CD4-positive, alpha-beta memory T cell (primary cell): ENCODE measurements around the gene FPGS. TPM values are rescaled to one million over a fixed set of nuclear protein-coding genes. Genes with fewer than 3 reads are reported as not detected.
A peak's percentile ranks its signal among the peaks of the same experiment; 100 is the strongest.

Experiments used
- CTCF ChIA-PET: fragments of 350-600 bp; sonication (Branson Sonifier 250); formaldehyde crosslinking; loops from one replicate; lab custom pipeline; 2021; ENCODE audit warnings: inconsistent platforms; ENCODE audit not compliant: partially characterized antibody; lab: Charles Lee
- POLR2A ChIA-PET: fragments of 350-600 bp; sonication (Branson Sonifier 250); formaldehyde crosslinking; loops from one replicate; lab custom pipeline; 2021; ENCODE audit not compliant: partially characterized antibody; lab: Charles Lee
- DNase-seq, 5 donors: peaks; one replicate each; pipeline versions ENCODE4 v3.0.0 to v3.0.0-alpha.2; 2020 to 2022; ENCODE audit warnings: mixed read lengths in 1 of 5
- H3K27ac ChIP-seq: one replicate; pipeline ENCODE4 v1.7.0; 2013; ENCODE audit warnings: low read depth, low read length
- H3K27me3 ChIP-seq: 2 replicates; pipeline ENCODE4 v1.7.0; 2013; ENCODE audit warnings: mild to moderate bottlenecking, low read length, moderate library complexity; ENCODE audit not compliant: insufficient read depth
- H3K36me3 ChIP-seq: 2 replicates; pipeline ENCODE4 v1.7.0; 2013; ENCODE audit warnings: mild to moderate bottlenecking, low read length, moderate library complexity; ENCODE audit not compliant: insufficient read depth
- H3K4me1 ChIP-seq: 2 replicates; pipeline ENCODE4 v1.7.0; 2013; ENCODE audit warnings: mild to moderate bottlenecking, low read length, moderate library complexity; ENCODE audit not compliant: insufficient read depth
- H3K4me3 ChIP-seq, 2 donors: one replicate each; pipeline ENCODE4 v1.7.0; 2013; ENCODE audit warnings: low read length in 2 of 2, mild to moderate bottlenecking in 1 of 2
- H3K9me3 ChIP-seq, 2 donors: one replicate each; pipeline ENCODE4 v1.7.0; 2013; ENCODE audit warnings: low read length in 2 of 2, control low read depth in 1 of 2; ENCODE audit not compliant: control insufficient read depth in 1 of 2
- H3K27ac Mint-ChIP-seq, 7 donors: one replicate each; pipeline ENCODE4 v1.8.0; 2020 to 2021; ENCODE audit warnings: mixed read lengths in 7 of 7, mild to moderate bottlenecking in 6 of 7, inconsistent platforms in 3 of 7, moderate library complexity in 3 of 7
- H3K27me3 Mint-ChIP-seq, 2 donors: one replicate each; pipeline ENCODE4 v1.8.0; 2020 to 2021; ENCODE audit warnings: mixed read lengths in 2 of 2
- H3K36me3 Mint-ChIP-seq, 2 donors: one replicate each; pipeline ENCODE4 v1.8.0; 2020 to 2021; ENCODE audit warnings: mixed read lengths in 2 of 2, inconsistent platforms in 1 of 2, mild to moderate bottlenecking in 1 of 2
- H3K4me1 Mint-ChIP-seq, 4 donors: one replicate each; pipeline ENCODE4 v1.8.0; 2020 to 2021; ENCODE audit warnings: mixed read lengths in 4 of 4, mild to moderate bottlenecking in 1 of 4
- H3K4me3 Mint-ChIP-seq, 8 donors: one replicate each; pipeline ENCODE4 v1.8.0; 2020 to 2021; ENCODE audit warnings: mixed read lengths in 8 of 8, mild to moderate bottlenecking in 7 of 8, moderate library complexity in 6 of 8, inconsistent platforms in 3 of 8
- H3K9me3 Mint-ChIP-seq, 8 donors: one replicate each; pipeline ENCODE4 v1.8.0; 2020 to 2021; ENCODE audit warnings: mixed read lengths in 8 of 8, mild to moderate bottlenecking in 5 of 8, inconsistent platforms in 3 of 8, moderate library complexity in 1 of 8
- intact Hi-C: fragments of 100-400 bp; cut with micrococcal nuclease; formaldehyde crosslinking; loops from one replicate; pipeline ENCODE4 v1.15.1; 2023
- polyA plus RNA-seq, 2 donors: library from polyadenylated mRNA; unstranded; fragments of 300-500 nt; fragmentation: Illumina TruSeq; gene quantifications; one replicate each; pipeline ENCODE4 v1.2.3, GENCODE V29; 2021
- total RNA-seq, 2 experiments: library from RNA; stranded (reverse); gene quantifications; one replicate each; pipeline ENCODE4 v1.2.3, GENCODE V29; 2021

Gene FPGS
- total and polyA plus RNA-seq, 4 experiments from 2014 or later = 49.4 to 101 (median 77.5) TPM

DNA sequence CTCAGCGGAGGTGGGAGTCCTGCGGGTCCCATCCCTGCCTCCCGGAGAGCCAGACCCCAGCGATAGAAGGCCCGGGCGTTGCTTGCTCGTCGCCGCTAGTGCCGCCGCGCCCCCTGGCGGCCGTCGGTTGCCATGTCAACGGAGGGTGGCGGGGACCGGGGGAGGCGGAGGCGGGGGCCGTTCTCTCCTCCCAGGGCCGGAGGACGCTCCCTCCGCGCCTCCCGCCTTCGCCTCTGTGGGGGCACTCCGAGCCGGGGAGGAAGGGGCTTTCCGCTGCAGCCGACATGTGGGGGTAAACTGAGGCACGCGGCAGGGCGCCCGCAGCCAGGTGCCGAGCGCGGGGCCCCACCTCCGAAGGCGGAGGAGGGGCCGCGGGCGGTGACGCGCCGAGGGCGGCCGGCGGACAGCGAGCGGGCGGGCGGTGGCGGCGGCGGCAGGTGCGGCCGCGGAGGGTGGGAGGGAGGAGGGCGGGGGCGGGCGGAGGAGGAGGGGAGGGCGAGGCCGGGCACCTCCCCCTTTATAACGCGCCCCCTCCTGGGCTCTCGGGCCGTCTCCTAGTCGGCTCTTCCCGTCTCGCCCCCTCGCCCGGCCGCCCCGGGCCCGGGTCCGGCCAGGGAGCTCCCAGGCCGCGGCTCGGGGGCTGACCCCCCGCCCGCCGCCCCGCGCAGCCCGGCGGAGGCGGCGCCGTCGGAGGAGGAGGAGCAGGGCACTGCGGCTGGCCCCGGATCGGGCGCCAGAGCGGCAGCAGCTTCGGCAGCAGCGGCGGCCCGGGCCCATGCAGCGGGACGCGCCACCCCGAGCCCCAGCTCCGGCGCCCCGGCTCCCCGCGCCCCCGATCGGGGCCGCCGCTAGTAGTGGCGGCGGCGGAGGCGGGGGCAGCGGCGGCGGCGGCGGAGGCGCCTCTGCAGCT, 17.4 kb upstream of the FPGS start:
- DNase-seq = peak; percentile 89 to 93 (median 90)
- H3K27ac ChIP-seq = peak overlapping the region; percentile 86
- H3K4me1 Mint-ChIP-seq = peaks cover 34 to 74% (median 49%) of the 10 kb centered on the region in 4 donors
- H3K9me3 ChIP-seq = no peaks in the 10 kb centered on the region
- H3K36me3 Mint-ChIP-seq = peaks cover 30 to 38% of the 10 kb centered on the region in 2 donors
- peaks cover 33% of the 10 kb centered on the region for H3K36me3 ChIP-seq
- H3K4me3 Mint-ChIP-seq = peak overlapping the region; percentile 80 to 93 (median 86)
- H3K4me3 ChIP-seq = peak overlapping the region in 1 of 2 donors; percentile 61
- H3K27ac Mint-ChIP-seq = peak overlapping the region; percentile 93 to 99 (median 97)
- POLR2A ChIA-PET = interaction anchor here (0.6 to 12.3 kb wide), 33 partner anchors 12 to 560 kb away, joined by 3 to 377 read pairs (median 5); partner anchors contain the start of genes DPM2, ENG, FPGS and LRSAM1
- no peaks in the 10 kb centered on the region for H3K27me3 Mint-ChIP-seq
- H3K4me1 ChIP-seq = peaks cover 68% of the 10 kb centered on the region
- intact Hi-C loops = loop anchor here (1.0 to 10.0 kb wide), 11 partner anchors 9 to 361 kb away; partner anchors contain the start of genes LRSAM1, NAIF1, RPL12 and SLC25A25
- no peaks in the 10 kb centered on the region for H3K27me3 ChIP-seq
- H3K9me3 Mint-ChIP-seq = no peaks in the 10 kb centered on the region
- CTCF ChIA-PET = interaction anchor here (0.6 to 6.7 kb wide), 25 partner anchors 10 to 197 kb away, joined by 3 to 128 read pairs (median 5); partner anchors contain the start of genes FPGS, PTRH1, TOR2A and TTC16

GRCh38 chr9:127785933-127786772, 16.5 kb upstream of the FPGS start, which contains the start of gene CDK9:
Gene CDK9 (plus strand): TSS chr9:127786034. CDS start chr9:127786149, 115 bp downstream.
- Histone ChIP-seq H3K36me3 (peaks cover 42% of the 10 kb centered on the region), H3K27ac (peak within 1 kb of the TSS; percentile 86), H3K4me1 (peaks cover 59% of the 10 kb centered on the region), H3K27me3 (no peaks in the 10 kb centered on the region), H3K4me3 (peak within 1 kb of the TSS; percentile 76 to 80), H3K9me3 (no peaks in the 10 kb centered on the region)
- POLR2A ChIA-PET = interaction anchor here (0.6 to 12.3 kb wide), 30 partner anchors 11 to 561 kb away, joined by 3 to 377 read pairs (median 6); partner anchors contain the start of genes DPM2, ENG, FPGS and LRSAM1
- intact Hi-C loops = loop anchor here (1.0 to 10.0 kb wide), 14 partner anchors 10 to 362 kb away; partner anchors contain the start of genes FPGS, LRSAM1, NAIF1 and RPL12
- peak; percentile 90 to 98 (median 95) for DNase-seq
- H3K27ac Mint-ChIP-seq = peak within 1 kb of the TSS; percentile 93 to 99 (median 97)
- H3K9me3 Mint-ChIP-seq = no peaks in the 10 kb centered on the region
- H3K4me3 Mint-ChIP-seq = peak within 1 kb of the TSS; percentile 88 to 94 (median 90)
- peaks cover 34 to 72% (median 48%) of the 10 kb centered on the region in 4 donors for H3K4me1 Mint-ChIP-seq
- peaks cover 32 to 42% of the 10 kb centered on the region in 2 donors for H3K36me3 Mint-ChIP-seq
- no peaks in the 10 kb centered on the region for H3K27me3 Mint-ChIP-seq
- CTCF ChIA-PET = interaction anchor here (0.8 to 6.7 kb wide), 17 partner anchors 11 to 137 kb away, joined by 3 to 128 read pairs (median 5); partner anchors contain the start of genes FPGS and TOR2A

DNA sequence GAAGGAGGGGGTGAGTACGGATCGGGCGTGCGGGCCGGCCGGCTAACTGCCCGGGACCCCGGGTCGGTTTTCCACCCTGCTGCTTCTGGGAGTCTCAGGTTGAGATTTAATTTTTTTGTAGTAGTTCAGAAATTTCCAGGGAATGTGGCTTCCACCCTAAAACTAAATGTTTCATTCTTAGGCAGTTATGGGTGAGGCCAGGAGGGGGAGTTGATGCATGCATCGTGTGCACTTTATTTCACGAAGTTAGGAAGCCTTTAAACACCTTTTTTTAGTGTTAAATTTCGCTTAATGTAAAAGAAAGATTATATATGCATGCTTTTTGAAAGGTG, 15.9 kb upstream of the FPGS start:
- H3K36me3 ChIP-seq = peaks cover 47% of the 10 kb centered on the region
- H3K4me1 ChIP-seq = peaks cover 53% of the 10 kb centered on the region
- POLR2A ChIA-PET = interaction anchor here (4.8 to 12.3 kb wide), 4 partner anchors 10 to 52 kb away, joined by 45 to 377 read pairs (median 68); partner anchors contain the start of genes FPGS and TOR2A
- Mint-ChIP-seq H3K27me3 (no peaks in the 10 kb centered on the region), H3K4me3 (peak overlapping the region; percentile 86 to 94 (median 90)), H3K27ac (peak overlapping the region; percentile 84 to 95 (median 92)), H3K4me1 (peaks cover 29 to 66% (median 45%) of the 10 kb centered on the region in 4 donors), H3K36me3 (peaks cover 32 to 43% of the 10 kb centered on the region in 2 donors), H3K9me3 (no peaks in the 10 kb centered on the region)
- DNase-seq = peak in 1 of 5 donors; percentile 34
- CTCF ChIA-PET = interaction anchor here (1.0 to 6.7 kb wide), 12 partner anchors 11 to 150 kb away, joined by 3 to 45 read pairs (median 4); partner anchors contain the start of gene TOR2A
- no peaks in the 10 kb centered on the region for H3K27me3 ChIP-seq
- peak overlapping the region; percentile 86 for H3K27ac ChIP-seq
- intact Hi-C loops = loop anchor here (1.0 to 10.0 kb wide), 7 partner anchors 16 to 331 kb away; partner anchors contain the start of genes FPGS, NAIF1 and SLC25A25
- H3K9me3 ChIP-seq = no peaks in the 10 kb centered on the region
- peak overlapping the region; percentile 76 to 80 for H3K4me3 ChIP-seq

GRCh38 chr9:127788337-127789011, 14.2 kb upstream of the FPGS start:
- peak in 1 of 5 donors; percentile 37 for DNase-seq
- H3K9me3 ChIP-seq = no peaks in the 10 kb centered on the region
- peaks cover 56% of the 10 kb centered on the region for H3K36me3 ChIP-seq
- CTCF ChIA-PET = interaction anchor here (1.6 to 6.7 kb wide), 6 partner anchors 9 to 133 kb away, joined by 5 to 45 read pairs (median 7); partner anchors contain the start of gene TOR2A
- peaks cover 16 to 50% (median 36%) of the 10 kb centered on the region in 4 donors for H3K4me1 Mint-ChIP-seq
- intact Hi-C loops = loop anchor here (5.0 to 10.0 kb wide), 4 partner anchors 221 to 329 kb away; partner anchors contain the start of genes NAIF1 and SLC25A25
- H3K9me3 Mint-ChIP-seq = no peaks in the 10 kb centered on the region
- POLR2A ChIA-PET = interaction anchor here (0.9 to 12.3 kb wide), 8 partner anchors 8 to 129 kb away, joined by 3 to 377 read pairs (median 4); partner anchors contain the start of genes FPGS and SH2D3C
- no peaks in the 10 kb centered on the region for H3K27me3 Mint-ChIP-seq
- H3K4me3 Mint-ChIP-seq = no peak overlapping the region
- no peaks in the 10 kb centered on the region for H3K27me3 ChIP-seq
- peak overlapping the region in 3 of 7 donors; percentile 24 to 87 (median 37) for H3K27ac Mint-ChIP-seq
- peak overlapping the region; percentile 14 for H3K27ac ChIP-seq
- peaks cover 38 to 49% of the 10 kb centered on the region in 2 donors for H3K36me3 Mint-ChIP-seq
- no peak overlapping the region for H3K4me3 ChIP-seq
- peaks cover 38% of the 10 kb centered on the region for H3K4me1 ChIP-seq

- H3K9me3 Mint-ChIP-seq = no peaks in the 10 kb centered on the region
- peak overlapping the region in 4 of 7 donors; percentile 17 to 78 (median 53) for H3K27ac Mint-ChIP-seq
- no peak for DNase-seq
- Histone ChIP-seq H3K4me3 (no peak overlapping the region), H3K9me3 (no peaks in the 10 kb centered on the region), H3K36me3 (peaks cover 56% of the 10 kb centered on the region), H3K27ac (no peak overlapping the region), H3K27me3 (no peaks in the 10 kb centered on the region), H3K4me1 (peaks cover 31% of the 10 kb centered on the region)
- H3K4me1 Mint-ChIP-seq = peaks cover 12 to 43% (median 31%) of the 10 kb centered on the region in 4 donors
- intact Hi-C loops = loop anchor here (5.0 to 10.0 kb wide), 4 partner anchors 222 to 328 kb away; partner anchors contain the start of genes NAIF1 and SLC25A25
- H3K27me3 Mint-ChIP-seq = no peaks in the 10 kb centered on the region
- ChIA-PET CTCF (interaction anchor here (1.2 to 3.7 kb wide), 2 partner anchors 54 to 81 kb away, joined by 4 to 45 read pairs; partner anchors contain the start of gene TOR2A), POLR2A (interaction anchor here (1.0 to 12.3 kb wide), 5 partner anchors 8 to 128 kb away, joined by 3 to 377 read pairs (median 45); partner anchors contain the start of gene FPGS)
- H3K36me3 Mint-ChIP-seq = peaks cover 38 to 50% of the 10 kb centered on the region in 2 donors
- peak overlapping the region in 2 of 8 donors; percentile 54 to 59 for H3K4me3 Mint-ChIP-seq
Measured at GRCh38 chr9:127789179-127789578, 13.5 kb upstream of the FPGS start.
